ENCODE data around the gene ZNF319. TPM values are rescaled to one million over a fixed set of nuclear protein-coding genes. Genes with fewer than 3 reads are reported as not detected.

The ZNF319 gene
- polyA plus RNA-seq, 1 donor (not counting 4 experiments of a cell fraction or from before 2014, with no cell fraction given): 3.3 TPM

DNA sequence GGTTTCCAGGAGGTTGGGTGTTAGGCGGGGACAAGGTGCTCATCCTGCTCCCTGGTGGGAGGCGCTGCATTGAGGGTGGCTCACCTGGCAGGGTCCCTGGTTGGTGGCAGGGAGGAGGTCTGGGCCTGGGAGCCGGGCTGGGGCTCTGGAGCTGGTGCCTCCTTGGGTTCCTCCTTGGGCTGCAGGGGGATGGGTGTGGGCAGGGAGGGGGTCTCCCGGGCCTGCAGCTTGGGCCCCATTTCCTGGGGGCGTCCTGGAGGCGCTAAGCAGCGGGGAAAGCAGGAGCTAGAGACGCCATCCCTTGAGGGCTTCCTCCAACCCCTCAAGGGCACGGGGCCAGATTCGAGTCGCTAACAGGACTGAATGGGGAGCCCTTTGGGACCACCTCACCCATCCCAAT lies 40.7 kb downstream of the ZNF319 start:
- peaks cover 10% of the 10 kb centered on the region for H3K27me3 ChIP-seq (ENCODE audit: control insufficient read depth, extremely low read depth, insufficient read depth, low read length)
- H3K9me3 ChIP-seq (ENCODE audit: control insufficient read depth, low read depth, low read length): no peaks in the 10 kb centered on the region
- DNase-seq (ENCODE audit: low read depth, low spot score) (no peak), FAIRE-seq (no peak)
- H3K9me1 ChIP-seq (ENCODE audit: control insufficient read depth, extremely low read depth, insufficient read depth, low read length): no peaks in the 10 kb centered on the region
- no peak overlapping the region for H3K27ac ChIP-seq (ENCODE audit: control insufficient read depth, insufficient read depth, low read length)
- H2AFZ ChIP-seq (ENCODE audit: control insufficient read depth, low read length): no peak overlapping the region
- H4K20me1 ChIP-seq (ENCODE audit: control insufficient read depth, extremely low read depth, insufficient read depth, low read length): no peaks in the 10 kb centered on the region
- H3K4me1 ChIP-seq (ENCODE audit: control insufficient read depth, extremely low read depth, insufficient read depth, low read length): no peaks in the 10 kb centered on the region
- TF ChIP-seq EZH2 (IDR thresholded peaks at IDR 0.05; ENCODE audit: low read length) (no peak), CTCF (optimal IDR thresholded peaks at IDR 0.05 in 1 of 3, IDR thresholded peaks at IDR 0.05 in 1 of 3, conservative IDR thresholded peaks at IDR 0.05 in 1 of 3; ENCODE audit: extremely low read depth in 1 of 3, insufficient read depth in 2 of 3, low read length in 3 of 3) (no peak)
- no peaks in the 10 kb centered on the region for H3K79me2 ChIP-seq (ENCODE audit: control insufficient read depth, insufficient read depth, low read length)
- H3K4me2 ChIP-seq (ENCODE audit: control insufficient read depth, extremely low read depth, insufficient read depth, low read depth, low read length): no peak overlapping the region
- H3K4me3 ChIP-seq (ENCODE audit: control insufficient read depth in 2 of 3, extremely low read depth in 1 of 3, insufficient read depth in 2 of 3, low read depth in 1 of 3, low read length in 3 of 3): no peak overlapping the region
- dilution Hi-C loops (cut with MboI; ENCODE audit: extremely low pct_ligation_motif_present, low sequenced_read_pairs): no loop called here
- no peaks in the 10 kb centered on the region for H3K36me3 ChIP-seq (ENCODE audit: control insufficient read depth in 2 of 2, extremely low read depth in 1 of 2, insufficient read depth in 2 of 2, low read length in 2 of 2)
- H3K9ac ChIP-seq (ENCODE audit: control insufficient read depth, extremely low read depth, insufficient read depth, low read length): no peak overlapping the region

DNA sequence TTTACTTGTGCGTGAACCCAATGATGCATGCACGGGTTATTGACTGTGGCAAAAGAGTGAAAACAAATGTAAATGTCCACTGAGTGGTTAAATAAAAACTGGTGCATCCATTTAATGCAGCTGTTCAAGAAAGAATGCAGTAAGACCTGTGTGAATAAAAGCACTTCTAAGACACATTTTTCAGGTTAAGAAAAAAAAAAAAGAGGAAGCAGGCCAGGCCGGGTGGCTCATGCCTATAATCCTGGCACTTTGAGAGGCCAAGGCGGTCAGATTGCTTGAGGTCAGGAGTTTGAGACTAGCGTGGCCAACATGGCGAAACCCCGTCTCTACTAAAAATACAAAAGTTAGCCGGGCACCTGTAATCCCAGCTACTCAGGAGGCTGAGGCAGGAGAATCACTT lies 41.4 kb downstream of the ZNF319 start:
- Histone ChIP-seq H3K27ac (ENCODE audit: control insufficient read depth, insufficient read depth, low read length) (no peak overlapping the region), H3K4me2 (ENCODE audit: control insufficient read depth, extremely low read depth, insufficient read depth, low read depth, low read length) (no peak overlapping the region), H3K9me3 (ENCODE audit: control insufficient read depth, low read depth, low read length) (no peaks in the 10 kb centered on the region), H4K20me1 (ENCODE audit: control insufficient read depth, extremely low read depth, insufficient read depth, low read length) (no peaks in the 10 kb centered on the region), H3K9me1 (ENCODE audit: control insufficient read depth, extremely low read depth, insufficient read depth, low read length) (no peaks in the 10 kb centered on the region), H3K9ac (ENCODE audit: control insufficient read depth, extremely low read depth, insufficient read depth, low read length) (no peak overlapping the region), H3K4me3 (ENCODE audit: control insufficient read depth in 2 of 3, extremely low read depth in 1 of 3, insufficient read depth in 2 of 3, low read depth in 1 of 3, low read length in 3 of 3) (no peak overlapping the region), H3K36me3 (ENCODE audit: control insufficient read depth in 2 of 2, extremely low read depth in 1 of 2, insufficient read depth in 2 of 2, low read length in 2 of 2) (no peaks in the 10 kb centered on the region), H3K79me2 (ENCODE audit: control insufficient read depth, insufficient read depth, low read length) (no peaks in the 10 kb centered on the region), H2AFZ (ENCODE audit: control insufficient read depth, low read length) (no peak overlapping the region), H3K4me1 (ENCODE audit: control insufficient read depth, extremely low read depth, insufficient read depth, low read length) (no peaks in the 10 kb centered on the region), H3K27me3 (ENCODE audit: control insufficient read depth, extremely low read depth, insufficient read depth, low read length) (peaks cover 10% of the 10 kb centered on the region)
- dilution Hi-C loops (cut with MboI; ENCODE audit: extremely low pct_ligation_motif_present, low sequenced_read_pairs): no loop called here
- no peak for TF ChIP-seq CTCF (optimal IDR thresholded peaks at IDR 0.05 in 1 of 3, IDR thresholded peaks at IDR 0.05 in 1 of 3, conservative IDR thresholded peaks at IDR 0.05 in 1 of 3; ENCODE audit: extremely low read depth in 1 of 3, insufficient read depth in 2 of 3, low read length in 3 of 3)
- no peak for TF ChIP-seq EZH2 (IDR thresholded peaks at IDR 0.05; ENCODE audit: low read length)
- DNase-seq (ENCODE audit: low read depth, low spot score) (no peak), FAIRE-seq (no peak)

Data from keratinocyte (primary cell).